H9 (cell line): ENCODE results near the gene LRRC53. TPM values are rescaled to one million over a fixed set of nuclear protein-coding genes. Genes with fewer than 3 reads are reported as not detected.

Experiments
- DNase-seq: peaks from one replicate; pipeline ENCODE4 v3.0.0-alpha.2; 2017
- H2AFZ ChIP-seq: one replicate; pipeline ENCODE4 v1.6.1; 2013; ENCODE audit warnings: mild to moderate bottlenecking, low read length, control low read depth, moderate library complexity
- H2AK5ac ChIP-seq: 2 replicates; pipeline ENCODE4 v1.6.1; 2013; ENCODE audit warnings: low read length, control low read depth, mixed read lengths; ENCODE audit not compliant: insufficient read length
- H2BK120ac ChIP-seq: one replicate; pipeline ENCODE4 v1.6.1; 2013; ENCODE audit warnings: low read depth, mild to moderate bottlenecking, low read length, control low read depth, inconsistent platforms; ENCODE audit not compliant: poor library complexity, severe bottlenecking
- H2BK12ac ChIP-seq: 2 replicates; pipeline ENCODE4 v1.6.1; 2013; ENCODE audit warnings: low read length, control low read depth, mixed read lengths, low read depth; ENCODE audit not compliant: insufficient read length
- H2BK15ac ChIP-seq: 2 replicates; pipeline ENCODE4 v1.6.1; 2013; ENCODE audit warnings: low read depth, low read length, control low read depth
- H2BK20ac ChIP-seq: one replicate; pipeline ENCODE4 v1.6.1; 2013; ENCODE audit warnings: low read depth, mild to moderate bottlenecking, low read length, control low read depth, inconsistent platforms; ENCODE audit not compliant: poor library complexity, severe bottlenecking
- H2BK5ac ChIP-seq: 2 replicates; pipeline ENCODE4 v1.6.1; 2013; ENCODE audit warnings: low read length, control low read depth, mixed read lengths; ENCODE audit not compliant: insufficient read length
- H3K14ac ChIP-seq: 2 replicates; pipeline ENCODE4 v1.6.1; 2013; ENCODE audit warnings: low read length, control low read depth; ENCODE audit not compliant: insufficient read depth
- H3K18ac ChIP-seq: 2 replicates; pipeline ENCODE4 v1.6.1; 2013; ENCODE audit warnings: low read depth, mild to moderate bottlenecking, mixed read lengths, low read length, control low read depth; ENCODE audit not compliant: insufficient read length
- H3K23ac ChIP-seq: 2 replicates; pipeline ENCODE4 v1.6.1; 2013; ENCODE audit warnings: low read length, control low read depth, mixed read lengths, low read depth; ENCODE audit not compliant: insufficient read length
- H3K23me2 ChIP-seq: 2 replicates; pipeline ENCODE4 v1.6.1; 2013; ENCODE audit warnings: low read depth, mild to moderate bottlenecking, mixed read lengths, low read length, control low read depth; ENCODE audit not compliant: insufficient read length, poor library complexity, severe bottlenecking
- H3K27ac ChIP-seq: 2 replicates; pipeline ENCODE4 v1.5.1; 2013; ENCODE audit warnings: low read length, control low read depth, mixed read lengths, low read depth; ENCODE audit not compliant: insufficient read length
- H3K27me3 ChIP-seq: 2 replicates; pipeline ENCODE4 v1.6.1; 2013; ENCODE audit warnings: low read length, control low read depth, inconsistent platforms; ENCODE audit not compliant: insufficient read depth
- H3K4ac ChIP-seq: 2 replicates; pipeline ENCODE4 v1.6.1; 2013; ENCODE audit warnings: low read depth, mild to moderate bottlenecking, control low read depth, inconsistent platforms, low read length, moderate library complexity
- H3K4me1 ChIP-seq: 2 replicates; pipeline ENCODE4 v1.6.1; 2013; ENCODE audit warnings: low read length, control low read depth, inconsistent platforms; ENCODE audit not compliant: insufficient read depth
- H3K4me2 ChIP-seq: 2 replicates; pipeline ENCODE4 v1.6.1; 2013; ENCODE audit warnings: low read length, control low read depth, mixed read lengths; ENCODE audit not compliant: insufficient read length, insufficient read depth
- H3K56ac ChIP-seq: 2 replicates; pipeline ENCODE4 v1.6.1; 2013; ENCODE audit warnings: low read depth, mild to moderate bottlenecking, mixed read lengths, low read length, control low read depth; ENCODE audit not compliant: insufficient read length
- H3K79me1 ChIP-seq: 2 replicates; pipeline ENCODE4 v1.6.1; 2013; ENCODE audit warnings: low read depth, mild to moderate bottlenecking, moderate library complexity, low read length, control low read depth, inconsistent platforms; ENCODE audit not compliant: insufficient read depth, poor library complexity, severe bottlenecking
- H3K79me2 ChIP-seq: 2 replicates; pipeline ENCODE4 v1.6.1; 2013; ENCODE audit warnings: low read length, control low read depth, inconsistent platforms; ENCODE audit not compliant: insufficient read depth
- H3K9ac ChIP-seq: 2 replicates; pipeline ENCODE4 v1.6.1; 2013; ENCODE audit warnings: low read length, control low read depth, mixed read lengths; ENCODE audit not compliant: insufficient read length; ENCODE audit errors: extremely low read depth
- H3K9me3 ChIP-seq: one replicate; pipeline ENCODE4 v1.6.1; 2013; ENCODE audit warnings: low read depth, low read length, inconsistent platforms; ENCODE audit not compliant: control insufficient read depth
- H3T11ph ChIP-seq: one replicate; pipeline ENCODE4 v1.6.1; 2013; ENCODE audit warnings: mild to moderate bottlenecking, low read length, control low read depth, inconsistent platforms
- H4K20me1 ChIP-seq: one replicate; pipeline ENCODE4 v1.6.1; 2013; ENCODE audit not compliant: control insufficient read depth, insufficient read length, insufficient read depth
- H4K5ac ChIP-seq: 2 replicates; pipeline ENCODE4 v1.6.1; 2013; ENCODE audit warnings: low read depth, mild to moderate bottlenecking, mixed read lengths, low read length, control low read depth; ENCODE audit not compliant: insufficient read length
- H4K8ac ChIP-seq: replicated peaks from 2 replicates; pipeline ENCODE4 v1.6.1; 2013; ENCODE audit warnings: low read length, control low read depth, mixed read lengths, low read depth; ENCODE audit not compliant: insufficient read length
- H4K91ac ChIP-seq: 2 replicates; pipeline ENCODE4 v1.6.1; 2013; ENCODE audit warnings: low read depth, mild to moderate bottlenecking, moderate library complexity, mixed read lengths, low read length, control low read depth; ENCODE audit not compliant: insufficient read length
- H3K27ac Mint-ChIP-seq, 3 experiments: 2 replicates in 2 of 3; 3 replicates in 1 of 3; pipeline ENCODE4 v1.8.0; 2020 to 2021; ENCODE audit warnings: mixed read lengths in 3 of 3, mild to moderate bottlenecking in 1 of 3, moderate library complexity in 1 of 3
- H3K27me3 Mint-ChIP-seq: 2 replicates; pipeline ENCODE4 v1.8.0; 2021; ENCODE audit warnings: low read depth, mild to moderate bottlenecking, moderate library complexity, mixed read lengths
- H3K36me3 Mint-ChIP-seq, 3 experiments: 2 replicates in 2 of 3; 3 replicates in 1 of 3; pipeline ENCODE4 v1.8.0; 2020 to 2021; ENCODE audit warnings: low read depth in 3 of 3, mixed read lengths in 3 of 3; ENCODE audit not compliant: insufficient read depth in 1 of 3
- H3K4me1 Mint-ChIP-seq, 2 experiments: 2 replicates each; pipeline ENCODE4 v1.8.0; 2020; ENCODE audit warnings: mixed read lengths in 2 of 2
- H3K4me3 Mint-ChIP-seq, 2 experiments: 2 replicates in 1 of 2; 3 replicates in 1 of 2; pipeline ENCODE4 v1.8.0; 2020 to 2021; ENCODE audit warnings: mild to moderate bottlenecking in 2 of 2, mixed read lengths in 2 of 2, moderate library complexity in 1 of 2
- H3K9me3 Mint-ChIP-seq, 2 experiments: 2 replicates in 1 of 2; 3 replicates in 1 of 2; pipeline ENCODE4 v1.8.0; 2020; ENCODE audit warnings: mild to moderate bottlenecking in 2 of 2, mixed read lengths in 2 of 2, moderate library complexity in 1 of 2
- CTCF ChIP-seq: fragments of 200-600 bp; sonication (generic); conservative IDR thresholded peaks from 3 replicates; pipeline ENCODE4 v1.8.0; 2021; ENCODE audit warnings: antibody characterized with exemption, mild to moderate bottlenecking
- WGBS: extraction: QIAGEN DNeasy Blood & Tissue Kit; methylation state at CpG from one replicate; pipeline ENCODE4 v1.1.7; 2013; ENCODE audit warnings: missing lambda C conversion rate, low lambda C conversion rate, mixed read lengths; ENCODE audit not compliant: insufficient read length; ENCODE audit errors: extremely low coverage; 5-methylcytosine and 5-hydroxymethylcytosine counted together
- total RNA-seq: library from RNA; stranded (reverse); gene quantifications from 2 replicates; pipeline ENCODE4 v1.2.1, GENCODE V29; 2021

LRRC53 gene
- total RNA-seq, 1 experiment from 2014 or later: not detected

- no peaks in the 10 kb centered on the region for H3K79me1 ChIP-seq
- TF ChIP-seq CTCF: no peak
- H4K8ac ChIP-seq: no peak overlapping the region
- H3T11ph ChIP-seq: no peak overlapping the region
- Mint-ChIP-seq H3K27me3 (no peaks in the 10 kb centered on the region), H3K9me3 (no peaks in the 10 kb centered on the region), H3K4me1 (no peaks in the 10 kb centered on the region), H3K27ac (no peak overlapping the region; a peak in 1 of 7 replicates), H3K4me3 (no peak overlapping the region), H3K36me3 (no peaks in the 10 kb centered on the region)
- H2BK120ac ChIP-seq: no peak overlapping the region
- H3K56ac ChIP-seq: no peak overlapping the region
- H2BK5ac ChIP-seq: no peak overlapping the region
- WGBS: no CpG with 5 or more reads among the region's 7 CpGs
- no peaks in the 10 kb centered on the region for H3K79me2 ChIP-seq
- no peak overlapping the region for H3K14ac ChIP-seq
- no peak for DNase-seq
- H2AK5ac ChIP-seq: no peak overlapping the region
- H2BK20ac ChIP-seq: no peak overlapping the region
- H2BK12ac ChIP-seq: no peak overlapping the region
- H3K9ac ChIP-seq: no peak overlapping the region
- no peak overlapping the region for H3K18ac ChIP-seq
- H3K27ac ChIP-seq: no peak overlapping the region
- no peaks in the 10 kb centered on the region for H3K23me2 ChIP-seq
- no peak overlapping the region for H2BK15ac ChIP-seq
- no peak overlapping the region for H3K23ac ChIP-seq
- no peaks in the 10 kb centered on the region for H3K9me3 ChIP-seq
- H3K4me2 ChIP-seq: no peak overlapping the region
- H4K5ac ChIP-seq: no peak overlapping the region
- no peaks in the 10 kb centered on the region for H3K4me1 ChIP-seq
- no peak overlapping the region for H2AFZ ChIP-seq
- no peak overlapping the region for H3K4ac ChIP-seq
- no peaks in the 10 kb centered on the region for H3K27me3 ChIP-seq
- H4K20me1 ChIP-seq: no peaks in the 10 kb centered on the region
- no peak overlapping the region for H4K91ac ChIP-seq
These were observed 86.0 kb downstream of the LRRC53 start for GRCh38 chr1:74426208-74426937.
